ENCODE measurements around the gene CYP2F1.
"Not testable (repeated sequence)": the region's sequence is repeated elsewhere in the genome, so short reads cannot be mapped to it uniquely, and the experiment has no call there.

CYP2F1 gene, protein sequence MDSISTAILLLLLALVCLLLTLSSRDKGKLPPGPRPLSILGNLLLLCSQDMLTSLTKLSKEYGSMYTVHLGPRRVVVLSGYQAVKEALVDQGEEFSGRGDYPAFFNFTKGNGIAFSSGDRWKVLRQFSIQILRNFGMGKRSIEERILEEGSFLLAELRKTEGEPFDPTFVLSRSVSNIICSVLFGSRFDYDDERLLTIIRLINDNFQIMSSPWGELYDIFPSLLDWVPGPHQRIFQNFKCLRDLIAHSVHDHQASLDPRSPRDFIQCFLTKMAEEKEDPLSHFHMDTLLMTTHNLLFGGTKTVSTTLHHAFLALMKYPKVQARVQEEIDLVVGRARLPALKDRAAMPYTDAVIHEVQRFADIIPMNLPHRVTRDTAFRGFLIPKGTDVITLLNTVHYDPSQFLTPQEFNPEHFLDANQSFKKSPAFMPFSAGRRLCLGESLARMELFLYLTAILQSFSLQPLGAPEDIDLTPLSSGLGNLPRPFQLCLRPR

DNA sequence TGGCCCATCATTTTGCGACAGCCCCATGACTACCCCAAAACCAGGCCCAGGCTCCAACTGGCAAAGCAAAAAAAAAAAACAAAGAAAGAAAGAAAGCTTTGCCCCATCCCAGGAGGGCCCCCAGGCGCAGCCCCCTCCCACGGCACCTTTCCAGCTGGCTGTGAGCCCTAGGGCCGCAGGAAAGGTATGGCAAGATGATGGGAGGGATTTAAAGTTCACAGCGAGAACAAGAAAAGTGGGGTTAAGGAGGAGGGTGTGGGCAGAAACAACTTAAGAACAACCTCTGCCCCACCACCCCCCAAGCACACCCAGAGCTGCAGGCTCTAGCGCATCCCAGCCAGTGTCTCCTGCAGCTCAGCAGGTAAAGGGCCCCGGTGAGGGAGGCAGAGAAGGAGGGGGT, at the start of gene CYP2F1:
TSS of gene CYP2F1 (plus strand) at position 301 of the 400 bp plus-strand sequence. CDS start 1,757 bp downstream, outside the sequence.
- no peak for DNase-seq (ENCODE audit: low read depth in 3 of 3, low spot score in 1 of 3)

DNA sequence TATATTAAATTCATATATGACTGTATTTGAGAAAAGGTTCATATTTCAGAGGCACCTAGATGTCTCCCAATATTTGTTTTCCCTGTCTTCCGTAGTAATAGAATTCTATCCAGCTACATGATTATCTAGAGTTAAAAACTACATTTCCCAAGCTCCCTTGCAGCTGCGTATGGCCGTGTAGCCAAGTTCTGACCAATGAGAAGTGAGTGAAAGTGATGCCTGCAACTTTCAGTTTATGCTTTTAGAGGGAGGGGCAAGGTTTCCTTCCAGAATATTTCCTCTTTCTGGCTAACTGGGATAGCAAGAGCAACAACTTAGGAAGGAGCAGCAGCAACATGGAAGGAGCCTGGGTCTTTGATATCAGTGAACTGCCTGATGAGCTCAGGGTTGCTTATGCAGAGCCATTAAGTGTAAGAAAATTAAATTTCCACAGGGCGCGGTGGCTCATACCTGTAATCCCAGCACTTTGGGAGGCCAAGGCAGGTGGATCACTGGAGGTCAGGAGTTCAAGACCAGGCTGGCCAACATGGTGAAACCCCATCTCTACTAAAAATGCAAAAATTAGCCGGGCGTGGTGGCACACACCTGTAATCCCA, 49.2 kb upstream of the CYP2F1 start:
- DNase-seq (ENCODE audit: low read depth in 3 of 3, low spot score in 1 of 3) = no peak

DNA sequence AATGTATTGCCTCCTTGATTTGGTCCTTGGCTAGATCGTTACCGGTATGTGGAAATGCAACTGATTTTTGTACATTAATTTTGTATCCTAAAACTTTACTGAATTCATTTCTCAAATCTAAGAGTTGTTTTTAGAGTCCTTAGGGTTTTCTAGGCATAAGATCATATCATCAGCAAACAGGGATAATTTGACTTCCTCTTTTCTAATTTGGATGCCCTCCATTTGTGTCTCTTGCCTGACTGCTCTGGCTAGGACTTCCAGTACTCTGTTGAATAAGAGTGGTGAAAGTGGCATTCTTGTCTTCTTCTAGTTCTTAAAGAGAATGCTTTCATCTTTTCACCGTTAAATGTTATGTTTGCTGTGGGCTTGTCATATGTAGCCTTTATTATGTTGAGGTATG, 37.9 kb upstream of the CYP2F1 start:
- DNase-seq (ENCODE audit: low read depth in 3 of 3, low spot score in 1 of 3) = no peak

DNA sequence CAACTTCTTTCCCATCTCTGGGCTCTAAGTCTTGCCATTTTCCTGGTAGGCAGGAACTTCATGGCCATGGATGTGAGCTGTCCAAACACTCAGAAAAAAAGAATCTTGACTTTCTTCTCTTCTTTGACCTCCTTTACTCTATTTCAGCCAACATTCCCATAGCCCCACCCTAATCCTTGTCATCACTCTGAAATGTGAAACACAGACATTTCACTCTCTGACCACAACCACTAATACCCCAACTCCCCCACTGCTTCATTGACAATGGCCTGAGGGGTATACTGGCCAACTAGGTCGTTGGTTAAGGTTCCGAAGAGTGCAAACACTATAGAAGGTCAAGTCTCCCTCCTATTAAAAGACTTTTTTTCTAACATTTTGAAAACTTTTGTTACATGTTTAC, 30.7 kb upstream of the CYP2F1 start:
- no peak for DNase-seq (ENCODE audit: low read depth in 3 of 3, low spot score in 1 of 3)

DNA sequence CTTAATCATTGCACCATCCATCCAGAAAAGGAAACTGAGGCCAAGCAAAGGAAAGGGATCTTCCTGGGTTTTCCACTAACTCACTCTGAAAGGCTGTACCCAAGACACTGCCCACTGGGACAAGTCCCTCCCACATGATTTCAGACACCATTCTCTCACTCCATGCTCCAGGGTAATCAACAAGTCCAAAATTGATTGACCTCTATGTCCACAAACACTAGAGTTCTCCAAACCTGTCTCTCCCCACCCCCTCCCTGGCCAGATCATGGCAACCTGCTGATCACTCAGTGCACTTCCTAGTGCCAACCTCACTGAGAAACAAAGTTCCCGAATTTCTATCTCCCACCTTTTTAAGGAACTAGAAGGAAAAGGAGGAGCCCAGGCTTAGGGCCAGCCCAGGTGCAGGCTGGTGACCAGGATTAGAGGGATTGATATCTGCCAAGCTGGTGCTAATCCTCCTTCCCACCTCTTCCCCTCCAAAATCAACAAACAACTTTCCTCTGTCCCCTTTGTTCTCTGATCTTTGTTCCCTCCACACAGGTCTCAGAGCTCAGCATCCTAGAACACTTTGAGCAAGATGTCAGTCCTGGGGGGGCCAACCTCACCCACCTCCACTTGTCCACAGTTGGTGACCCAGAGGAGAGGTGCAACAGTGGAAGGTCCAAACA, 28.4 kb upstream of the CYP2F1 start:
- no peak for DNase-seq (ENCODE audit: low read depth in 3 of 3, low spot score in 1 of 3)

DNA sequence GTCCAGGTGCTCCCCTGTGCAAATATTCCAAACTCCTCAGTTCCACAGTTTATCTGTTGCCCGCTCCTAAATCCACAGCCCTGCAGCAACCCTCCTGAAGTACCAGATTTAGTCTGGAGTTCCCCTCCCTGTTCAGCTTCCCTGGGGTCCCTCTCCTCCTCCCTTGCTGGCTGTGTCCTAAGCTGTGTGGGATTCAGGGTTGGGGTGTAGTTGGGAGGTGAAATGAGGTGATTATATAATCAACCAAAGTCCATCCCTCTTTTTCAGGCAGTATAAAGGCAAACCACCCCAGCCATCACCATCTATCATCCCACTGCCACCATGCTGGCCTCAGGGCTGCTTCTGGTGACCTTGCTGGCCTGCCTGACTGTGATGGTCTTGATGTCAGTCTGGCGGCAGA, 26.1 kb upstream of the CYP2F1 start, which contains the start of gene CYP2A13:
TSS of gene CYP2A13 (plus strand) at position 301 of the 400 bp plus-strand sequence. CDS start at position 322, 21 bp downstream.
- DNase-seq (ENCODE audit: low read depth in 3 of 3, low spot score in 1 of 3) = no peak

DNA sequence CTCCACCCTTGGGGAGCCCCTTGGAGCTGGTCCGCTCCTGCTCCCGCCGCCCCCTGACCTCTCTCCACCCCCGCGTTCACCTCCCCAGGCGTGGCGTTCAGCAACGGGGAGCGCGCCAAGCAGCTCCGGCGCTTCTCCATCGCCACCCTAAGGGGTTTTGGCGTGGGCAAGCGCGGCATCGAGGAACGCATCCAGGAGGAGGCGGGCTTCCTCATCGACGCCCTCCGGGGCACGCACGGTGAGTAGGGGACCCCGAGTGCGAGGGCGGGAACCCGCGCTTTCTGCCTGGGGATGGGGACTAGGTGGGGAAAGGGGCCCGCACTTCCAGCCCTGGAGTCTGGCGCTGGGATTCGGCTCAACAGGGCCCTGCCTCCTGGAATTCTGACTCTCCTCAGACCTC, 24.3 kb upstream of the CYP2F1 start:
- no peak for DNase-seq (ENCODE audit: low read depth in 3 of 3, low spot score in 1 of 3)

DNA sequence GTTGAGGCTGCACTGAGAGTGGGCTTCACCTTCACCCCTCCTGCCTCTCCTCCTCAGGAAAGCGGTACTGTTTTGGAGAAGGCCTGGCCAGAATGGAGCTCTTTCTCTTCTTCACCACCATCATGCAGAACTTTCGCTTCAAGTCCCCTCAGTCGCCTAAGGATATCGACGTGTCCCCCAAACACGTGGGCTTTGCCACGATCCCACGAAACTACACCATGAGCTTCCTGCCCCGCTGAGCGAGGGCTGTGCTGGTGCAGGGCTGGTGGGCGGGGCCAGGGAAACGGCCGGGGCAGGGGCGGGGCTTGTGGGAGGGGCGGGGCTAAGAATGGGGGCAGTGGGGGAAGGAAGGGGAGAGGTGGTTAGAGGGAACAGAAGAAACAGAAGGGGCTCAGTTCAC, 18.5 kb upstream of the CYP2F1 start:
- no peak for DNase-seq (ENCODE audit: low read depth in 3 of 3, low spot score in 1 of 3)

DNA sequence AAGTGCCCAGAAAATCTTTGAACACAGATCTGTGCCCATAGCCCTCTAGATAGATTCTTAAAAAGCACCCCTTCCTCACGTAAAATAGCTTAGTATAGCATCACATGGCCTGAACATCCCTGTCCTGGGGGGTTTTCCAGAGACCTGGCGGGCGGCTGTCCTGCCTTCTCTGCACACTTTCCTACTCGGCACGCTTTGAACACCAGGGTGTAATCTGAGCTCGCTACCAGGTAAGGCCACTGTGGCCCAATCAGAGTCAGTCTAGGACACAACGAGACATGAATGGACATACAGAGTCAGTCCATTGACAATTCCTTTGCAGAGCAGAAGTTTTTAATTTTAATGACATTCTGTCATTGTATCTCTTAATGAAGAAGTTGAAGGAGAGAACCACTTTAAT, 17.9 kb upstream of the CYP2F1 start:
- no peak for DNase-seq (ENCODE audit: low read depth in 3 of 3, low spot score in 1 of 3)

DNA sequence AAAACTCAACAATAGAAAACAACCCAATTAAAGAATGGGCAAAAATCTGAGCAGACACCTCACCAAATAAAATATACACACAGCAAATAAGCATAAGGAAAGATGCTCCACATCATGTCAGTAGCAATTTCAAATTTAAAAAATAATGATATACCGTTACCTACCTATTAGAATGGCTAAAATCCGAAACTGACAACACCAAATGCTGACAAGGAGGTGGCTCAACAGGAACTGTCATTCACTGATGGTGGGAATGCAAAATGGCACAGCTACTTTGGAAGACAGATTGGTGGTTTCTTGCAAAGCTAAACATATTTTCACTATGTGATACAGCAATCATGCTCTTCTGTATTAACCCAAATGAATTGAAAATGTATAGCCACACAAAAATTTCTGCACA, 16.9 kb upstream of the CYP2F1 start:
- no peak for DNase-seq (ENCODE audit: low read depth in 3 of 3, low spot score in 1 of 3)

DNA sequence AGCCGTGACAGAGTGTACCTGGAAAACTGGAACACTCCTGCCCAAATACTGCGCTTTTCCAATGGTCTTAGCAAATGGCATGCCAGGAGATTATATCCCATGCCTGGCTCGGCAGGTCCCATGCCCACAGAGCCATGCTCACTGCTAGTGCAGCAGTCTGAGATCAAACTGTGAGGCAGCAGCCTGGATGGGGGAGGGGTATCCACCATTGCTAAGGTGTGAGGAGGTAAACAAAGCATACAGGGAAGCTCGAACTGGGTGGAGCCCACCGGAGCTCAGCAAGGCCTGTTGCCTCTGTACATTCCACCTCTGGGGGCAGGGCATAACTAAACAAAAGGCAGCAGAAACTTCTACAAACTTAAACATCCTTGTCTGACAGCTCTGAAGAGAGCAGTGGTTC, 15.5 kb upstream of the CYP2F1 start:
- no peak for DNase-seq (ENCODE audit: low read depth in 3 of 3, low spot score in 1 of 3)

DNA sequence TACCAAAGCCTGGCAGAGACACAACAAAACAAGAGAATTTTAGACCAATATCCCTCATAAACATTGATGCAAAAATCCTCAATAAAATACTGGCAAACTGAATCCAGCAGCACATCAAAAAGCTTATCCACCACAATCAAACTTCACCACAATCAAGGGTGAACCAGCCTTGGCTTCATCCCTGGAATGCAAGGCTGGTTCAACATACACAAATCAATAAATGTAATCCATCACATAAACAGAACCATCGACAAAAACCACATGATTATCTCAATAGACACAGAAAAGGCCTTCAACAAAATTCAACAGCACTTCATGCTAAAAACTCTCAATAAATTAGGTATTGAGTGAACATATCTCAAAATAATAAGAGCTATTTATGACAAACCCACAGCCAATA, 12.0 kb upstream of the CYP2F1 start:
- not testable (repeated sequence) for DNase-seq (ENCODE audit: low read depth in 3 of 3, low spot score in 1 of 3)

DNA sequence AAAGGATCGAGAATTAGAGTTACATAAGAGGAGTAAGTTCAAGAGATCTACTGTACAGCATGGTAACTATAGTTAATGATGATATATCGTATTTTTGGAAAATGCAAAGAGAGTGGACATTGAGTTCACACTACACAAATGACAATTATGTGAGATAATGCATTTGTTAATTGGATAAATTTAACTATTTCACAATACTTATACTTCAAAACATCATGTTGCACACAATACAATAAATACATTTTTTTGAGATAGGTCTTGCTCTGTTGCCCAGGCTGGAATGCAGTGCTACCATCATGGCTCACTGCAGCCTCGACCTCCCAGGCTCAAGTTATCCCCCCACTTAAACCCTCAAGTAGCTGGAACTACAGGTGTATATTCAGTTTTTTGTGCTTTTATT, 8.1 kb upstream of the CYP2F1 start:
- DNase-seq (ENCODE audit: low read depth in 3 of 3, low spot score in 1 of 3) = no peak

DNA sequence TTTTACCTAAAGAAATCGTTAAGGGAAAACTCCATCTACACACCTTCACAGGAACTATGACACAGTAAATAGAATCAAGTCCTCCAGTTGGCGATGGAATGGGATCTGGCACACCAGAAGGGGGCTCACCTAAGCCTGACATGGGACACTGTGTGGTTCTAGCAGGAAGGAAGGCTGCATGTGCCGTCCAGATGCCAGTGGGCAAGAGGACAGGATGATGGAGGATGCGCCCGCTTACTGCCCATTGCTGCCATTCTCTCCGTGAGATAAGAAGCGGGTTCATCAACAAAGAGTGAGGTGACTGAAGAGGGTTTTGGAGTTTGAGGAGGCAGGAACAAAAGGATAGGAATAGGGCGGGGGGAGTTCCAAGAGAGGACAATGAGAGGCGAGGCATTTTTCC, 2.9 kb upstream of the CYP2F1 start:
- DNase-seq (ENCODE audit: low read depth in 3 of 3, low spot score in 1 of 3) = no peak

DNA sequence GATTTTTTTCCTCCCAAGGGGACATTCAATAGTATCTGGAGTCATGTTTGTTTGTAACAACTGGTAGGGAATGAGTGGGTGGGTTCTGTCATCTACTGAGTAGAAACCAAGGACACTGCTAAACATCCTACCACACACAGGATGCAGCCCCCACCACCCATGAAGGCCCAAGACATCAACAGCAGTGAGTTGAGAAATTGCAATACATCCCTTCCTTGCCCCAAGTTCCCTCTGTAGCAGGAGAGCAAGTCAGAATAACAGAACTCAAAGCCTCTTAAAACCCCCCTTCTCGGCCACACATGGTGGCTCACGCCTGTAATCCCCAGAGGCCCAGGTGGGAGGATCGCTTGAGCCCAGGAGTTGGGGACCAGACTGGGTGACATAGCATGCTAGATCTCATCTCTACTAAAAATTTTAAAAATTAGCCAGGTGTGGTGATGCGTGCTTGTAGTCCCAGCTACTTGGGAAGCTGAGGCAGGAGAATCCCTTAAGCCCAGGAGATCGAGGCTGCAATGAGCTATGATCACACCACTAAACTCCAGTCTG, 2.4 kb upstream of the CYP2F1 start:
- no peak for DNase-seq (ENCODE audit: low read depth in 3 of 3, low spot score in 1 of 3)

DNA sequence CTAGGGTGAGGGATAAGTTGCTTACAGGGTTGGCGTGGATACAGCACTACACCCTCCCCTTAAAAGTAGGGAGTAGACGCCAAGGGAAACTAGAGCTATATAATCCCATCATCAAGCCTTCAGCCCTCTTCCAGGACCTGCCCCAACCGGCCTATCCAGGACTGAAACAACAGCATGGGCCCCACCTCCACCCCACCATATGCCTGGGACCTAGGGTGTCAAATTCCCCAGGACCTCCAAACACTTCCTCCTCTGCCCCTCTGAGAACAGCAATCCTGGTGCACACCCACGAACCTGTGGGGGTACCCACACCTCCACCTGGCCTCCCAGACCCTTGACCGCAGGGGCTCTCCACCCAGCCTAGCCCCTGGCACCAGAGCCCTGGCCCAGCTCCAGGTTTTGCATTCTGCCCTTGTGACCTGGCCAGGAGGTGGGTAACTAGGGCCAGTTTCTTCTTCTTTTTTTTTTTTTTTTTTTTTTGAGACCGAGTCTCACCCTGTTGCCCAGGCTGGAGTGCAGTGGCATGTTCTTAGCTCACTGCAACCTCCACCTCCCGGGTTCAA, 1.4 kb upstream of the CYP2F1 start:
- no peak for DNase-seq (ENCODE audit: low read depth in 3 of 3, low spot score in 1 of 3)

DNA sequence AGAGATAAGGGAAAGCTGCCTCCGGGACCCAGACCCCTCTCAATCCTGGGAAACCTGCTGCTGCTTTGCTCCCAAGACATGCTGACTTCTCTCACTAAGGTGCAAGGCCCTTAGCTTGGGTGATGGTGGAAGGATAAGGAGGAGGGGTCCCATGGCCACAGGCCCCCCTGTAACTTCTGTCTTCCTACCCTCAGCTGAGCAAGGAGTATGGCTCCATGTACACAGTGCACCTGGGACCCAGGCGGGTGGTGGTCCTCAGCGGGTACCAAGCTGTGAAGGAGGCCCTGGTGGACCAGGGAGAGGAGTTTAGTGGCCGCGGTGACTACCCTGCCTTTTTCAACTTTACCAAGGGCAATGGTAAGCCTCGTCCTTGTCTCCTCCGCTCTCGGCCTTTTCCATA, 2.0 kb downstream of the CYP2F1 start:
- DNase-seq (ENCODE audit: low read depth in 3 of 3, low spot score in 1 of 3) = no peak

DNA sequence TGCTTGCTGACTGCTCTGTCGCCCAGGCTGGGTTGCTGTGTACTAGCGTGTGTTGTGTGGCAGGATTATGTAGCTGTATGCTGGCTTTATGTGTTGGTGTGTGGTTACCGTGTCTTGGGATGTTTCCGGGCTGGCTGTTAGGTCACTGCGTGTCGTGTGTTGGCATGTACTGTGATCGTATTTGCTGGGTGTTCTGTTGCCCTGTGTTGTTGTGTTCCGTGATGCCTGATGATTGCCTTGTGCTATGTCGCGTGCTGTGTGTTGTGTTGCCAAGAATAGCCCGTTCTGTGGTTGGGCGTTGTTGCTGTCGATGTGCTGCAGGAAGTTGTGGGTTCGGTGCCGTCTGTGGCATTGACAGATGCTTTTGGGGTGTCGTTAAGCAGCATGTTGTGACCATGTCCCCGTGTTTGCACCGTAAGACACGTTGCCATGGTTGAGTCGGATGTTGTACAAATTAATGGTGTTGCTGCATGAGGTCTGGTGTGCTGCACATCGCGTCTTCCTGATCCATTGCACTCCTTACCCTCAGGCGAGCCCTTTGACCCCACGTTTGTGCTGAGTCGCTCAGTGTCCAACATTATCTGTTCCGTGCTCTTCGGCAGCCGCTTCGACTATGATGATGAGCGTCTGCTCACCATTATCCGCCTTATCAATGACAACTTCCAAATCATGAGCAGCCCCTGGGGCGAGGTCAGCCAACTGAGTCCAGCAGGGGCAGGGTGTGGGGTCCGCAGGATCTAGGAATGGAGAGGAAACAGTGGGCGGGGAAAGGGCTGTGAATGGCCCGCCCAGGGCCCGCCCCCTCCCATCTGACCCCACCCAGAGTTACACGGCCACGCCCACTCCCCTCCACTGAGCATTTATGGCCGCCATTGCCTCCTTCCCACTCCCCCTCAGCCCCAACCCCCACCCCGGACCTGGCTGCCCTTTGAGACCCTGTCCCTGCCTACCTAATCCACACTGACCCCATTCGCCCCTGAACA, 7.0 kb downstream of the CYP2F1 start:
- DNase-seq (ENCODE audit: low read depth in 3 of 3, low spot score in 1 of 3) = peak in 2 of 3 donors; percentile 21 to 50

DNA sequence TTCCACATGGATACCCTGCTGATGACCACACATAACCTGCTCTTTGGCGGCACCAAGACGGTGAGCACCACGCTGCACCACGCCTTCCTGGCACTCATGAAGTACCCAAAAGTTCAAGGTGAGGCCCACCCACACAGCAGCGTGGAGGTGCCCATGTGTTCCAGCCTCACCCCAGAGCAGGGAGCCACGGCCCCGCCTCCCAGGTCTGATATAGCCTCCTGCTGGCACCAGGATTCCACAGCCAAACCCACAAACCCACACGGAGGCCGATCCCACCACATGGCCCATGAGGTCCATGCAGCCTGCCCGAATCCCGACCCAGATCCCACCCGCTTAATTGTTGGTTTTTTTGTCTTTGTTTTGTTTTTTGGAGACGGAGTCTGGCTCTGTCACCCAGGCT, 8.6 kb downstream of the CYP2F1 start:
- DNase-seq (ENCODE audit: low read depth in 3 of 3, low spot score in 1 of 3) = not testable (repeated sequence)

DNA sequence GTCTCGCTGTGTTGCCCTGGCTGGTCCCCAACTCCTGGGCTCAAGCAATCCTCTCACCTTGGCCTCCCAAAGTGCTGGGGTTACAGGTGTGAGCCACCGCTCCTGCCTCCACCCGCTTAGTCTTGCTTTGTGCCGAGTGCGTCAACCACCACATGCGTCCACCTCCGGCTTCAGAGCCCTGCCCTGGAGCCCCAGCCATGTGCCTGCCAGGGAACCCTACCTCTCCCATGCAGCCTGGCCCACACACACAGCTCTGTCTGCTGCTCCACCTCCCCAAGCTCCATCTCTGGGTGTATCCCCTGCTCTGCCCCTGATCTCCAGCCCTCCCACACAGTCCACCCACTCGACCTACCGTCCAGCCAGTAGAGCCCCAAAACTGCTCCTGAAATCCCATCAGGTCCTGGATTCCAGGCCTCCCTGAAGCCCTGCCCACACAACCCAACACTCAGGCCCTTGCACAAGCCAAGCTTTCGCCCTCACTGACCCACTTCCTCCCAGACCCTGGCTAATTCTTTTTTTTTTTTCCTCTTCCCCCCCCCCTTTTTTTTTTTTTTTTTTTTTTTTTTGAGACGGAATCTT, 9.6 kb downstream of the CYP2F1 start:
- DNase-seq (ENCODE audit: low read depth in 3 of 3, low spot score in 1 of 3) = no peak
